ENCODE data around the gene CXCL12.

The CXCL12 gene

GRCh38 chr10:44334091-44334490, 50.8 kb downstream of the CXCL12 start:
- DNase-seq (ENCODE audit: low read depth), result no peak

DNA sequence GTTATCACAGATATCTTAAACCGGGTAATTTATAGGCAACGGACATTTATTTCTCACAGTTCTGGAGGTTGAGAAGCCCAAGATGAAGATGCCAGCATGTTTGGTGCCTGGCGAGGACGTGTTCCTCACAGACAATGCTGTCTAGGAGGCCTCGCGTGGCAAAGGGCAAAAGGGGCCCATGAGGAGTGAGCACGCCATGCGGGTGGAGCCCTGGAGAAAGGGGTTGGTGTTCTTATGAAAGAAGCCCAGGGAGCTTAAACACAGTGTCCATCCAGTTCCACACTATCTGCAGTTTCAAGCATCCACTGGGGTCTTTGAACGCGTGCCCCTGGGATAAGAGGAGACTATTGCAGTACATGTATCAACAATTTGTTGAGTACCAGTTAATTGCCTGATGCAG, 51.4 kb downstream of the CXCL12 start:
- DNase-seq (ENCODE audit: low read depth), result no peak

DNA sequence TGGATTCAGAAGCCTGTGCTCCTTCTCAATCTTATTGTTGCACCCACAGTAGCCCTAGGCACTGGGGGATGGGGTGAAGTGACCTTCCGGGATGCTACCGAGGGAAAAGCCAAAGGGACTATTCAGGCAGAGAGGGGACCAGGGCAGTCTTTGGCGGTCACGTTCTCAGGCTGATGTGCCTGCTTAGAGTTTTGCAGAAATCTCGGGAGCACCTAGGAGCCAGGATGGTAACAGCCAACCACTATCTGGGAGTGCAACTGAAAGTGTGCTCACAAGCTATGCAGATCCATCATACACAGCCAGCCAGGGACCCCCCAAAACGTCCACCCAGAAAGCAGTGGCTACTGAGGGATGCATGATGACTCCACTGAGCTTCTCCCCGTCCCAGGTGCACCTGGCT, 52.4 kb downstream of the CXCL12 start:
- no peak for DNase-seq (ENCODE audit: low read depth)

GRCh38 chr10:44330431-44330830, 54.5 kb downstream of the CXCL12 start:
- DNase-seq (ENCODE audit: low read depth), result no peak

DNA sequence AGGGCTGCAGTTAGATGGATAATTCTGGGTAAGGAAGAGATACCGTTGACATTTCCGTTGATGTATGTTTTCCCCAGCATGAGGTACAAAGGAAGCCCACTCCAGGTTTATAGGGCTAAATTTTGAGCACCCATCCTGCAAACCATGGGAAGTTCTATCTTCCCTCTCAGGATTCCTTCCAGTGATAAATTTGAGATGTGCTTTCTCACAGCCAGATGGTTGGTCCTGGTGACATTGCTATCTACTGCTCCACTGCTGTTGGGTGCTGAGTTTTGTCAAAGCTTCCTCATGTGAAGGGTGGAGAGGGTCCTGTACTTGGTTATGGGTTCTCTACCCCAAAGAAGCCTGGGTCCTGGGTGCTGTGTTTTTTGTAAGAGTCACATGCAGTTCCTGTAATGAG, 57.4 kb downstream of the CXCL12 start:
- no peak for DNase-seq (ENCODE audit: low read depth)

Data from stimulated activated CD4-positive, alpha-beta T cell treated with anti-CD3 and anti-CD28 coated beads, Interleukin-2, amount 100 ng/mL, for 4 hours (primary cell).